ENCODE measurements around the gene BMP7. TPM values are rescaled to one million over a fixed set of nuclear protein-coding genes. Genes with fewer than 3 reads are reported as not detected.
"Not testable (repeated sequence)": the region's sequence is repeated elsewhere in the genome, so short reads cannot be mapped to it uniquely, and the experiment has no call there.

Gene BMP7
- total RNA-seq, 1 donor from 2014 or later = 17.2 TPM

GRCh38 chr20:57158474-57158873 lies 108.0 kb downstream of the BMP7 start:
- Histone ChIP-seq H3K36me3 (no peaks in the 10 kb centered on the region), H3K9me3 (no peaks in the 10 kb centered on the region), H3K27me3 (no peaks in the 10 kb centered on the region), H3K27ac (no peak overlapping the region), H3K4me1 (no peaks in the 10 kb centered on the region), H3K4me3 (no peak overlapping the region)
- intact Hi-C loops (cut with DNase I) = no loop called here
- no peak for DNase-seq (ENCODE audit: extremely low spot score in 2 of 2)
- TF ChIP-seq POLR2AphosphoS5 (IDR thresholded peaks at IDR 0.05; ENCODE audit: insufficient read depth in 1 of 2, low read depth in 1 of 2) (no peak), CTCF (IDR thresholded peaks at IDR 0.05) (no peak), POLR2A (IDR thresholded peaks at IDR 0.05) (no peak)

- H3K27me3 ChIP-seq; DNase-seq (ENCODE audit: extremely low spot score in 2 of 2); intact Hi-C loops (cut with DNase I); H3K36me3 ChIP-seq; H3K4me1 ChIP-seq; H3K4me3 ChIP-seq; H3K27ac ChIP-seq; H3K9me3 ChIP-seq: not testable (repeated sequence)
Measured at GRCh38 chr20:57157787-57158186, 108.7 kb downstream of the BMP7 start.

GRCh38 chr20:57157106-57157691 lies 109.2 kb downstream of the BMP7 start:
- TF ChIP-seq CTCF (IDR thresholded peaks at IDR 0.05) (no peak), POLR2A (IDR thresholded peaks at IDR 0.05) (no peak), POLR2AphosphoS5 (IDR thresholded peaks at IDR 0.05; ENCODE audit: insufficient read depth in 1 of 2, low read depth in 1 of 2) (no peak)
- Histone ChIP-seq H3K36me3 (no peaks in the 10 kb centered on the region), H3K9me3 (no peaks in the 10 kb centered on the region), H3K4me1 (no peaks in the 10 kb centered on the region), H3K27ac (no peak overlapping the region), H3K27me3 (no peaks in the 10 kb centered on the region), H3K4me3 (no peak overlapping the region)
- DNase-seq (ENCODE audit: extremely low spot score in 2 of 2) = no peak
- intact Hi-C loops (cut with DNase I) = no loop called here

- no peak overlapping the region for H3K4me3 ChIP-seq
- H3K27ac ChIP-seq = no peak overlapping the region
- no peaks in the 10 kb centered on the region for H3K9me3 ChIP-seq
- TF ChIP-seq CTCF (IDR thresholded peaks at IDR 0.05) = no peak
- TF ChIP-seq POLR2AphosphoS5 (IDR thresholded peaks at IDR 0.05; ENCODE audit: insufficient read depth in 1 of 2, low read depth in 1 of 2) = no peak
- TF ChIP-seq POLR2A (IDR thresholded peaks at IDR 0.05) = no peak
- no peak for DNase-seq (ENCODE audit: extremely low spot score in 2 of 2)
- H3K4me1 ChIP-seq = no peaks in the 10 kb centered on the region
- intact Hi-C loops (cut with DNase I) = no loop called here
- no peaks in the 10 kb centered on the region for H3K27me3 ChIP-seq
- no peaks in the 10 kb centered on the region for H3K36me3 ChIP-seq
Measured at GRCh38 chr20:57156011-57156729, 110.3 kb downstream of the BMP7 start.

GRCh38 chr20:57155415-57155814 lies 111.0 kb downstream of the BMP7 start:
- no peak overlapping the region for H3K4me3 ChIP-seq

More at GRCh38 chr20:57155415-57155814, 111.0 kb downstream of the BMP7 start:
- intact Hi-C loops (cut with DNase I) = no loop called here
- TF ChIP-seq POLR2A (IDR thresholded peaks at IDR 0.05) (no peak), POLR2AphosphoS5 (IDR thresholded peaks at IDR 0.05; ENCODE audit: insufficient read depth in 1 of 2, low read depth in 1 of 2) (no peak), CTCF (IDR thresholded peaks at IDR 0.05) (no peak)
- no peaks in the 10 kb centered on the region for H3K9me3 ChIP-seq
- no peaks in the 10 kb centered on the region for H3K4me1 ChIP-seq
- H3K36me3 ChIP-seq = no peaks in the 10 kb centered on the region
- no peak overlapping the region for H3K27ac ChIP-seq
- no peak for DNase-seq (ENCODE audit: extremely low spot score in 2 of 2)
- H3K27me3 ChIP-seq = no peaks in the 10 kb centered on the region
